ENCODE results near the gene SCGB1A1. TPM values are rescaled to one million over a fixed set of nuclear protein-coding genes. Genes with fewer than 3 reads are reported as not detected.

The SCGB1A1 gene
- total and polyA plus RNA-seq, 8 donors: 0.94 to 4.3 TPM; not detected in 6

DNA sequence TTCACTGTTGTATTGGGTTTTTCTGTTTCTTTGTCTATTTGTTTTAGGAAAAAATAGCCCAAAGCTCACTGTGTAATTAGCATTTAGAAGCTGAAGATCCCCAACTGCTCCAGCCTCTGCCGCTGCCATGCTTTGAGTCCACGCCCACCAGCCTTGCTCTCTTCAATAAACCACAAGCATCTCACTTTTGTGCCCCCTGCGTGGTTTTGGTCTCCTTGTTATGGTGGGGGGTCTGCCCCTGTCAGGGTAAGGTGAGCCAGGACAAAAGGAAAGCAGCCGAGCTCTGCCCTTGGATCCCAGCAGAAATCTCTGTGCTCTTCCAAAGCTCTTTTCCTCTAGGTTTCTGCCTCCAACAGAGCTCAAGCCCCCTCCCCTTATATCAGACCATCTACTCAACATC lies 4.2 kb downstream of the SCGB1A1 start:
- Histone ChIP-seq H3K9me3 (no peaks in the 10 kb centered on the region), H3K4me1 (no peaks in the 10 kb centered on the region), H3K27me3 (no peaks in the 10 kb centered on the region), H3K4me3 (no peak overlapping the region), H3K27ac (no peak overlapping the region), H3K36me3 (no peaks in the 10 kb centered on the region)
- DNase-seq: peak in 1 of 6 donors; percentile 23
- WGBS, 2 donors: 64 to 77% methylated on average over 4 of the region's 4 CpGs
- TF ChIP-seq, protein P1, sequence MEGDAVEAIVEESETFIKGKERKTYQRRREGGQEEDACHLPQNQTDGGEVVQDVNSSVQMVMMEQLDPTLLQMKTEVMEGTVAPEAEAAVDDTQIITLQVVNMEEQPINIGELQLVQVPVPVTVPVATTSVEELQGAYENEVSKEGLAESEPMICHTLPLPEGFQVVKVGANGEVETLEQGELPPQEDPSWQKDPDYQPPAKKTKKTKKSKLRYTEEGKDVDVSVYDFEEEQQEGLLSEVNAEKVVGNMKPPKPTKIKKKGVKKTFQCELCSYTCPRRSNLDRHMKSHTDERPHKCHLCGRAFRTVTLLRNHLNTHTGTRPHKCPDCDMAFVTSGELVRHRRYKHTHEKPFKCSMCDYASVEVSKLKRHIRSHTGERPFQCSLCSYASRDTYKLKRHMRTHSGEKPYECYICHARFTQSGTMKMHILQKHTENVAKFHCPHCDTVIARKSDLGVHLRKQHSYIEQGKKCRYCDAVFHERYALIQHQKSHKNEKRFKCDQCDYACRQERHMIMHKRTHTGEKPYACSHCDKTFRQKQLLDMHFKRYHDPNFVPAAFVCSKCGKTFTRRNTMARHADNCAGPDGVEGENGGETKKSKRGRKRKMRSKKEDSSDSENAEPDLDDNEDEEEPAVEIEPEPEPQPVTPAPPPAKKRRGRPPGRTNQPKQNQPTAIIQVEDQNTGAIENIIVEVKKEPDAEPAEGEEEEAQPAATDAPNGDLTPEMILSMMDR (IDR thresholded peaks at IDR 0.05): no peak
- ATAC-seq: no peak
- intact Hi-C loops (cut with DNase I): loop anchor here in 2 of 3 donors (5.0 kb wide), 2 partner anchors 124 to 139 kb away; partner anchors contain the start of gene AHNAK (in 1 of the 2)
- no peak for FAIRE-seq

DNA sequence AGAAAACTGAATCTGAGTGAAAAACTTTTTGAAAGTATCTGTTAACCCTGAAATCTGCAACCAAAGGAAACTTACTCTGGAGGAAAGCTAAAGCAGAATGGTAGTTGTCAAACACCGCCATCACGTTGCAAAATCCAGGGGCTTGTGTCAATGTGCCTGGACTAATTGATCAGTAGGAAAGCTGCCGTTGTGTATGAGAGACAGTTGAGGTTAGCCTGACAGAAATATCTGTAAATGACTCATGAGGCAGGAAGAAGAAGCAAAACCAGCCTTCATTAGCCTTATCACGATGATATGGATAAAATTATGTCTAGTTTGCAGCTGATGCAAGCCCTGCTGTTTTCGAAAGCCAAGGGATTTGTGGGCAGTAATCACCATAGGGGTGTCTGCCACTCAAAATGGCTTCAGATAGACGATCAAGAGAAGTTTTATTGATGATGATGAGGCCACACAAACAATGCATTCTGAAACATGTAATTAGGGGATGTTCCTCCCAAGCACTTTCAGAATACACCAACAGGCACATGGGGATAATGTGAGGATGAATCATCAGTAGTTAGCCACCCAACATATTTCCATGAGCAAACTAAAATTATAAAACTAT lies 8.9 kb downstream of the SCGB1A1 start:
- Histone ChIP-seq H3K36me3 (no peaks in the 10 kb centered on the region), H3K4me3 (no peak overlapping the region), H3K27ac (peak overlapping the region in 3 of 4 donors; percentile 27 to 28 (median 28)), H3K4me1 (peaks cover 0 to 17% (median 0%) of the 10 kb centered on the region in 3 donors), H3K27me3 (no peaks in the 10 kb centered on the region), H3K9me3 (no peaks in the 10 kb centered on the region)
- FAIRE-seq (no peak), DNase-seq (no peak), ATAC-seq (peak in 1 of 4 donors; percentile 10)
- TF ChIP-seq, protein P1 (IDR thresholded peaks at IDR 0.05): no peak
- intact Hi-C loops (cut with DNase I): no loop called here
- 48 to 51% methylated on average over 6 of the region's 6 CpGs for WGBS, 2 donors

DNA sequence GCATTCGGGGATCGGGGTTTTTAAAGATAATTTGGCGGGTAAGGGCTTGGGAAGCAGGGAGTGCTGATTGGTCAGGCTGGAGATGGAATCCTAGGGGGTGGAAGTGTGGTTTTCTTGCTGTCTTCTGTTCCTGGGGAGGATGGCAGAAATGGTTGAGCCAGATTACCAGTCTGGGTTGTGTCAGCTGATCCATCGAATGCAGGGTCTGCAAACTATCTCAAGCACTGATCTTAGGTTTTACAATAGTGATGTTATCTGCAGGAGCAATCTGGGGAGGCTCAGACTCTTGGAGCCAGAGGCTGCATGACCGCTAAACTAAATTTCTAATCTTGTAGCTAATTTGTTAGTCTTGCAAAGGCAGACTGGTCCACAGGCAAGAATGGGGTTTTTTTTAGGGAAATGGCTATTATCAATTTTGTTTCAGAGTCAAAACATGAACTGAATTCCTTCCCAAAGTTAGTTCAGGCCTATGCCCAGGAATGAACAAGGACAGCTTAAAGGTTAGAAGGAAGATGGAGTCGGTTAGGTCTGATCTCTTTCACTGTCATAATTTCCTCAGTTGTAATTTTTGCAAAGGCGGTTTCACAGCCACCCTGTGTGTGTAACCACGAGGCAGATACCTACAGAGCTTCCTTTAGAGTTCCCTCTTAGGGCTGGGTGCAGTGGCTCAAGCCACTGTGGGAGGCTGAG lies 10.2 kb downstream of the SCGB1A1 start:
- intact Hi-C loops (cut with DNase I): no loop called here
- no peaks in the 10 kb centered on the region for H3K27me3 ChIP-seq
- no peak for DNase-seq
- TF ChIP-seq, protein P1 (IDR thresholded peaks at IDR 0.05): no peak
- no peak overlapping the region for H3K4me3 ChIP-seq
- H3K4me1 ChIP-seq: peaks cover 0 to 27% (median 0%) of the 10 kb centered on the region in 3 donors
- 64 to 75% methylated on average over 8 of the region's 8 CpGs for WGBS, 2 donors
- H3K9me3 ChIP-seq: no peaks in the 10 kb centered on the region
- no peak overlapping the region for H3K27ac ChIP-seq
- ATAC-seq: no peak
- no peaks in the 10 kb centered on the region for H3K36me3 ChIP-seq
- FAIRE-seq: no peak

DNA sequence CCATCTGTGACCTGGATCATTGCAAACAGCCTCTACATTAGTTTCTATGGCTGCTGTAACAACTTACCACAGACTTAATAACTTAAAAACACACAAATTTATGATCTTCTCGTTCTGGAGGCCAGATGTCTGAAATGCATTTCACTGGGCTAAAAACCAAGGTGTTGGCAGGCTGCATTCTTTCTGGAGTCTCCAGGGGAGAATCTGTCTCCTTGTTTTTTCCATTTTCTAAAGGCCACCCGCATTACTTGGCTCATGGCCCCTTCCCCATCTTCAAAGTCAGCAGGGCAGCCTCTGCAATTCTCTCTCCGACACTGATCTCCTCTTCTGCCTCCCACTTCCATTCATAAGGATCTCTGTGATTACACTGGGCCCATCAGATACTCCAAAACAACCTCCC lies 11.6 kb downstream of the SCGB1A1 start:
- TF ChIP-seq, protein P1 (IDR thresholded peaks at IDR 0.05): no peak
- no peak for ATAC-seq
- H3K9me3 ChIP-seq: no peaks in the 10 kb centered on the region
- H3K36me3 ChIP-seq: no peaks in the 10 kb centered on the region
- intact Hi-C loops (cut with DNase I): no loop called here
- no peak for DNase-seq
- peaks cover 0 to 27% (median 0%) of the 10 kb centered on the region in 3 donors for H3K4me1 ChIP-seq
- no peak overlapping the region for H3K4me3 ChIP-seq
- no peak for FAIRE-seq
- no peak overlapping the region for H3K27ac ChIP-seq
- 70 to 85% methylated on average over 3 of the region's 3 CpGs for WGBS, 2 donors
- H3K27me3 ChIP-seq: no peaks in the 10 kb centered on the region

Data from pancreas (tissue), 10 donors.